Left ventricle myocardium inferior (tissue), 1 donor: Measurements from ENCODE around the gene LAMC3. TPM values are rescaled to one million over a fixed set of nuclear protein-coding genes. Genes with fewer than 3 reads are reported as not detected.

Experiments
- DNase-seq: peaks from one replicate; pipeline ENCODE4 v3.0.0-alpha.2; 2020
- H3K27ac ChIP-seq: fragments of 200-600 bp; replicated peaks from 2 replicates; pipeline ENCODE4 v1.8.0; 2021
- H3K27me3 ChIP-seq: fragments of 200-600 bp; 2 replicates; pipeline ENCODE4 v1.8.0; 2021; ENCODE audit warnings: low read depth
- H3K36me3 ChIP-seq: fragments of 200-600 bp; 2 replicates; pipeline ENCODE4 v1.8.0; 2021
- H3K4me1 ChIP-seq: fragments of 200-600 bp; 2 replicates; pipeline ENCODE4 v1.8.0; 2021
- H3K4me3 ChIP-seq: fragments of 200-600 bp; 2 replicates; pipeline ENCODE4 v1.8.0; 2021; ENCODE audit warnings: mild to moderate bottlenecking, moderate library complexity
- H3K9me3 ChIP-seq: fragments of 200-600 bp; replicated peaks from 2 replicates; pipeline ENCODE4 v1.8.0; 2021
- intact Hi-C: fragments of 100-400 bp; cut with micrococcal nuclease; formaldehyde crosslinking; loops from one replicate; pipeline ENCODE4 v1.11.0; 2022
- long read RNA-seq: library from polyadenylated mRNA; unstranded; transcript quantifications from one replicate; pipeline ENCODE4 v2.0.0, GENCODE V29; 2021
- total RNA-seq: library from RNA; stranded (reverse); fragmentation: NEBNext Ultra II Directional; extraction: Animal tissue kit (Norgen Biotek cat#: 25700); gene quantifications from one replicate; pipeline ENCODE4 v1.2.1, GENCODE V29; 2021
- TF ChIP-seq, protein P1 (sequence below): fragments of 200-600 bp; IDR thresholded peaks from 2 replicates; pipeline ENCODE4 v1.8.0; 2021; ENCODE audit warnings: antibody characterized with exemption, mild to moderate bottlenecking, borderline replicate concordance
- donor health status: DM: no; HTN: yes; CAD: no; lungs with severe emphysema.

Gene LAMC3
- 0.66 TPM for total RNA-seq
- long read RNA-seq, partial matches to known transcripts = 1 of 1 reads
- long read RNA-seq, other reads (novel, unspliced or antisense) = 0 of 1 reads

DNA sequence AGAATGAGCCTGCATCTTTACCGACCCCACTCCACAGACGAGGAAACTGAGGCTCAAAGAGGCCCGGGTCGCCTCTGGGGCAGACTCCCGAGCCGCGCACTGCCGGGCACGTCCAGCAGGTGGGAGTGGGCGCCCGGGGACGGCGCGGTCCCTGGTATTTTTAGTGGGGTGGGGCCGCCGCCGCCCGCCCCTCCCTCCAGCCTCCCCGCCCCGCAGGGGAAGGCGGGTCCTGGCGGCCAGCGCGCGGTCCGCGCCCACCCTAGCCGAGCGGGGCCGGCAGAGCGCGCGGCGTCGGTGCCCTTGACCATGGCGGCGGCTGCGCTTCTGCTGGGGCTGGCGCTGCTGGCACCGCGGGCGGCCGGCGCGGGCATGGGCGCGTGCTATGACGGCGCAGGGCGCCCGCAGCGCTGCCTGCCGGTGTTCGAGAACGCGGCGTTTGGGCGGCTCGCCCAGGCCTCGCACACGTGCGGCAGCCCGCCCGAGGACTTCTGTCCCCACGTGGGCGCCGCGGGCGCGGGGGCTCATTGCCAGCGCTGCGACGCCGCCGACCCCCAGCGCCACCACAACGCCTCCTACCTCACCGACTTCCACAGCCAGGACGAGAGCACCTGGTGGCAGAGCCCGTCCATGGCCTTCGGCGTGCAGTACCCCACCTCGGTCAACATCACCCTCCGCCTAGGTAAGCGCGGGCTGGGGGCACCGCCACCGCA lies at the start of gene LAMC3:
LAMC3 (plus strand) TSS at position 266 of the 710 bp plus-strand sequence; CDS start at position 307, 41 bp downstream.
- intact Hi-C loops = no loop called here
- H3K4me1 ChIP-seq = peaks cover 7% of the 10 kb centered on the region
- H3K4me3 ChIP-seq = peak within 1 kb of the TSS; percentile 52
- TF ChIP-seq, protein P1, sequence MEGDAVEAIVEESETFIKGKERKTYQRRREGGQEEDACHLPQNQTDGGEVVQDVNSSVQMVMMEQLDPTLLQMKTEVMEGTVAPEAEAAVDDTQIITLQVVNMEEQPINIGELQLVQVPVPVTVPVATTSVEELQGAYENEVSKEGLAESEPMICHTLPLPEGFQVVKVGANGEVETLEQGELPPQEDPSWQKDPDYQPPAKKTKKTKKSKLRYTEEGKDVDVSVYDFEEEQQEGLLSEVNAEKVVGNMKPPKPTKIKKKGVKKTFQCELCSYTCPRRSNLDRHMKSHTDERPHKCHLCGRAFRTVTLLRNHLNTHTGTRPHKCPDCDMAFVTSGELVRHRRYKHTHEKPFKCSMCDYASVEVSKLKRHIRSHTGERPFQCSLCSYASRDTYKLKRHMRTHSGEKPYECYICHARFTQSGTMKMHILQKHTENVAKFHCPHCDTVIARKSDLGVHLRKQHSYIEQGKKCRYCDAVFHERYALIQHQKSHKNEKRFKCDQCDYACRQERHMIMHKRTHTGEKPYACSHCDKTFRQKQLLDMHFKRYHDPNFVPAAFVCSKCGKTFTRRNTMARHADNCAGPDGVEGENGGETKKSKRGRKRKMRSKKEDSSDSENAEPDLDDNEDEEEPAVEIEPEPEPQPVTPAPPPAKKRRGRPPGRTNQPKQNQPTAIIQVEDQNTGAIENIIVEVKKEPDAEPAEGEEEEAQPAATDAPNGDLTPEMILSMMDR = peak; percentile 54
- H3K36me3 ChIP-seq = no peaks in the 10 kb centered on the region
- no peak for DNase-seq
- H3K9me3 ChIP-seq = no peaks in the 10 kb centered on the region
- H3K27ac ChIP-seq = no peak within 1 kb of the TSS
- peaks cover 80% of the 10 kb centered on the region for H3K27me3 ChIP-seq

DNA sequence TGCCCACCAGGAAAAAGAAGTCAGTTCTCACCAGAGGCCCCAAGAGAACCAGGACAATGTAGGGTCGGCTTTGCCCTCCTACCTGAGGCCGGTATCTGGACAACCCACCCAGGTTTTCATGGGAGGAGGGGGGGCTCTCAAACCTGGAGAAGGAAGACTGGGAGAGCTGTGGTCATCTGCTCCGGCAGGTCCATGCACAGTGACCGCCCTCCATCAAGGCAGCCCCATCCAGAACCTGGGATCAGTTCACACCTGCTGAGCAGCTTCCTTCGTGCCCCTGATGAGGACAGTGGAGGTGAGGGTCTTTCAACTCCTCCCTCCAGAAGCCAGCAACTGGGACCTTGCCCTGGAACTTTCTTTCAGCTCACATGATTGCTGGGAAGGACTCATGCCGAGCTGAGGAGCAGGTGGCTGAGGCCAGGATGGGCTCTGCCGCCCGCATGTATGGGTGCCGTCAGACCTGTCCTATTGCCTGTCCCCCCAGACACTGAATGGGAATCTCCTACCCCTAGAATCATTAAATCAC lies 49.1 kb upstream of the LAMC3 start:
- peaks cover 19% of the 10 kb centered on the region for H3K27me3 ChIP-seq
- peaks cover 10% of the 10 kb centered on the region for H3K9me3 ChIP-seq
- no peak for DNase-seq
- no peaks in the 10 kb centered on the region for H3K4me1 ChIP-seq
- TF ChIP-seq, protein P1 = no peak
- H3K27ac ChIP-seq = no peak overlapping the region
- H3K4me3 ChIP-seq = no peak overlapping the region
- intact Hi-C loops = no loop called here
- H3K36me3 ChIP-seq = no peaks in the 10 kb centered on the region

DNA sequence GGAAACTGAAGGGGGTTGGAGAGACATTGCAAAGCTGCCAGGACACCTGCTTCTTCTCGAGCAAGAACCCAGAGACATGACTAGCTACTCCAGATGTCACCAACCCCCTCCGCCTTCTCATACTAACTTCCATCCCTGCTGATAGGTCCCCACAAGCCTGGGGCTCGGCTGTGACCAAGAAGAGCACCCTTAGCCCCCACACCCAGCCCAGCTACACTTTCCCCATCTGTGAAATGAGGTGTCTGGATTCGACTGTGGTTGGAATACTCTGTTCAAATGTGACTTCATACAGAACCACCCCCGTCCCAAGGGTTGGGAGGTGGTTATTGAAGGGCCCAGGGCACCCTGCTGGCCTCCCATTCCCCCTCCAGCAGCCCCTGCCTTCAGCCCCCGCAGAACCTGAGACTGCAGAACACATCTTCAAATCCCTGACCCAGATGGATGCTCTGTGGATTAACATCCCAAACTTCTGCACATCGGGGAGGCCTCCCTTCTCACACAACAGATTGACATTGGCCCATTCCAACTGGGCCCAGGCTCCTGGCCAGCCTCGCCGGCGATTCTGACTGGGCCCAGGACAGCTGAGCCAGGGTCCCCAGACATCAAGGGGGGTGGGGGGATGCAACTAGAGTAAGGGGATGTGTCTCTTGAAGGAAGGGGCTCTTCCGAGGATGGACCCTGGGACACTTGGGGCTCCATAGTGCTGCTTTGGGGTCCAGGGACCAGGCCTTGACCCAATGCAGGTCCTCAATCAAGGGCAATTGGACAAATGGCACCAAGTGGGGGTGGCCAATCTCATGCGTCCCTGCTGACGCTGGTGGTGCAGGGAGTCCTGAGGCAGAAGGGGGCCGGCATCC lies 48.2 kb upstream of the LAMC3 start:
- peaks cover 6% of the 10 kb centered on the region for H3K4me1 ChIP-seq
- DNase-seq = no peak
- intact Hi-C loops = no loop called here
- H3K4me3 ChIP-seq = no peak overlapping the region
- TF ChIP-seq, protein P1 = no peak
- peaks cover 18% of the 10 kb centered on the region for H3K27me3 ChIP-seq
- no peak overlapping the region for H3K27ac ChIP-seq
- H3K9me3 ChIP-seq = peaks cover 10% of the 10 kb centered on the region
- H3K36me3 ChIP-seq = no peaks in the 10 kb centered on the region

DNA sequence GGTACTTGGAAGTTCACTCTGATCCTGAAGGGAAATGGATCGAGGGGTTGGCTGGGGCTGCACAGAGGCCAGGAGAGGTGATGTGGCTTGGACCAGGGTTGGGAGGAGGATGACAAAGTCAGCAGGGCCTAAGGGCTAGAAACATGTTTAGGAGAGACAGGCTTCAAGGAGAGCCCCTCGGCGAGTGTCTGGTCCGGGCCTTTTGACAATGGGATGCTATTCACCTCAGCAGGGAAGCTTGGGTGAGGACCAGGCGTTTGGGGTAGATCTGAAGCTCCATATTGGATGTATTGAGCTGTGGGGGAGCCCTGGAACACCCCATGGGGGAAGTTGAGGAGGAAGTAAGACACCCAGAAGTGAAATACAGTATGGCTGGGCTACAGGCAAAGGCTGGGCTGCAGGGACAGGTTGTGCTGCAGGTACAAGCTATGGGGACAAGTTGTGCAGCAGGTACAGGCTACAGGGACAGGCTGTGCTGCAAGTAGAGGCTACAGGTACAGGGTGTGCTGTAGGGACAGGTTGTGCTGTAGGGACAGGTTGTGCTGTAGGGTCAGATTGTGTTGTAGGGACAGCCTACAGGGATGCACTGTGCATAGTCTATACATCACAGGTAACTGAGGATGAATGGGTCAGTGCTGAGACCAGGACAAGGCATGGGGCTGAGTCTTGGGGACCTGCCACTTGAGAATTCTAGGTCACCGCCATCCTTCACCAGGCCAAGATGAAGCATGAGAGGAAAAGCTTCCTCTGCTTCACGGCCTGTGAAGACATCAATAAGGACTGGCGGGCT lies 47.3 kb upstream of the LAMC3 start:
- Histone ChIP-seq H3K27me3 (peaks cover 8% of the 10 kb centered on the region), H3K27ac (no peak overlapping the region), H3K9me3 (peaks cover 10% of the 10 kb centered on the region), H3K4me3 (no peak overlapping the region), H3K36me3 (no peaks in the 10 kb centered on the region), H3K4me1 (peaks cover 7% of the 10 kb centered on the region)
- no peak for DNase-seq
- TF ChIP-seq, protein P1 = no peak
- intact Hi-C loops = no loop called here
